Middle frontal gyrus (tissue), 1 donor: ENCODE data around the gene DLX1.

Experiments used
- DNase-seq: peaks from one replicate; pipeline ENCODE4 v3.0.0-alpha.2; 2015; ENCODE audit warnings: low spot score; ENCODE audit errors: extremely low spot score

DLX1 gene

GRCh38 chr2:172096626-172097547, 11.6 kb downstream of the DLX1 start:
- DNase-seq: no peak

GRCh38 chr2:172097557-172098131, 12.3 kb downstream of the DLX1 start:
- no peak for DNase-seq

DNA sequence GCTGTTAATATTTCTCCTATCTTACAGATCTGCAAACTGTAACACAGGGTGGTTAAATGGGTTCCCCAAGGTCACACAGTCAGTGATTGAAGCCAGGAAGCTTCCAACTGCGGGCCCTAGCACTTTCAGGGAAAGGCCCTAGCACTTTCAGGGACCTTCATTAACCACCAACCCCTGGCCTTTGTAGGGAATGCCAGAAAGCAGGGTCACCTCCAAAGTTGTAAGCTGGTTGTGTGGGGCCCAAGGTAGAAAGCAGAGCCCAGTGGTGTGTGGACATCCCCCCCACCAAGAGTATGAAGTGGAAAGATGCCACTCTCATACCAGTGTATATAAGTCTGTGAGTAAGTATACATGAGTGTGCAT, 13.0 kb downstream of the DLX1 start:
- no peak for DNase-seq

GRCh38 chr2:172098650-172099471, 13.6 kb downstream of the DLX1 start:
- DNase-seq: no peak

DNA sequence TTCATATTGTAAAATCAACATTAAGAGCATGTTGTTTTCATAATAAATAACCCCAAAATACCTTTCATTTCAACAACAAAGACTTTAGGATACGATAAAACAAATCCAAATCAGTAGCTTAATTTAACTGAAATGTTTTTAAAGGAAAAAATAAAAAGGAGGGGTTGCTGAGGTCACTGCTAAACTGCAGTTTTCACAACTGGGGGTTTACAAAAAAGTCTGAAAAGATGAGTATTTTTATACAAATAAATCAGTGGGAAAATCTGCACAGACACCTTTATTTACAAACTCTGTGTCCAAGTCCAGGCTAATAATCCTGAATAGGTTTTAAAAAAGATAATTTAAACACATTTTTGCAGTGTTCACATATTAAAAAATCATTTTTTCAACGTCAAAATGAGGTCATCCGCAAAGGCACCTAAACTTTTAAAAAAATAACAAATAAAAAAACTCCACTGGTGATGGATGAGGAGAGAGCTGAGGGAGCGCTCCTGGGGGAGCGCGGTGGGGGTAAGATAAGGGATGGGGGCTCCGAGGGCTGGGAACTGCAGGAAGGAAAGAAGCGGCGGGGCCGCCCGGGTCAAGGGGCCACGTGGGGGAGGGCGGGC, 14.3 kb downstream of the DLX1 start:
- DNase-seq: no peak

DNA sequence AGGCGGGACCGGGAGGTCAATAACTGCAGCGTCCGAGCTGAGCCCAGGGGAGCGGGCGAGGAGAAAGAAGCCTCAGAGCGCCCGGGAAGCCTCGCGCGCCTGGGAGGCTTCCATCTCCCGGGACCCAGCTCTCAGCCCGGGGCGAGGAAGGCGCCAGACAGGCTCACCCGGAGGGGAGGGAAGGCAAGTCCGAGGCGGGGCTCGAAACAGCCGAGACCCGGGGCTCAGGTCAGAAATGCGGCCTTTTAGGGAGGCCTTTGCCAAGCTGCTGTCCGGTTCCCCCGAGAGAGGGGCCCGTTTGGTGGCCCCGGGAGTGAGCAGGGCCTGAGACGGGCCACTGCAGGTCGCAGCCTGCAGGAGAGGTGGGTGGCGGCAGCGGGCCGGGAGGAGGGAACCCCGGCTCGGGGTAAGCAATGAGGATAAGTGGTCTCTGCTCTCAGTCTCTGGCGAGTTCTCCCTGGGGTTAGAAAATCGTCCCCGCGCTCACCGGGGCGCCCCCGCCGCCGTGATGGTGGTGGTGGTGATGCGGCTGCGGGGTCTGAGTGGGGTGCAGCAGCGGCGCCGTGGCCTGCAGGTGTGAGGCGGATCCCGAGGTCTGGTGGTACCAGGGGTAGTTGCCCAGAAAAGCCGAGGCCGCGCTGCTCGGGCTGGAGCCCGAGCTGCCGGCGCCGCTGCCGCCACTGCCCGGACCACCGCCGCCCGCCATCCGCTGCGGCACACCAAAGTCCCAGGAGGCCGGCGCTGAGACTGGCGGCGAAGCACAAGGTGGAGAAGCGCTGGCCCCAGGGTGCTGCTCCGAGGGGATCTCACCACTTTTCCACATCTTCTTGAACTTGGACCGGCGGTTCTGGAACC, 15.0 kb downstream of the DLX1 start:
- no peak for DNase-seq

DNA sequence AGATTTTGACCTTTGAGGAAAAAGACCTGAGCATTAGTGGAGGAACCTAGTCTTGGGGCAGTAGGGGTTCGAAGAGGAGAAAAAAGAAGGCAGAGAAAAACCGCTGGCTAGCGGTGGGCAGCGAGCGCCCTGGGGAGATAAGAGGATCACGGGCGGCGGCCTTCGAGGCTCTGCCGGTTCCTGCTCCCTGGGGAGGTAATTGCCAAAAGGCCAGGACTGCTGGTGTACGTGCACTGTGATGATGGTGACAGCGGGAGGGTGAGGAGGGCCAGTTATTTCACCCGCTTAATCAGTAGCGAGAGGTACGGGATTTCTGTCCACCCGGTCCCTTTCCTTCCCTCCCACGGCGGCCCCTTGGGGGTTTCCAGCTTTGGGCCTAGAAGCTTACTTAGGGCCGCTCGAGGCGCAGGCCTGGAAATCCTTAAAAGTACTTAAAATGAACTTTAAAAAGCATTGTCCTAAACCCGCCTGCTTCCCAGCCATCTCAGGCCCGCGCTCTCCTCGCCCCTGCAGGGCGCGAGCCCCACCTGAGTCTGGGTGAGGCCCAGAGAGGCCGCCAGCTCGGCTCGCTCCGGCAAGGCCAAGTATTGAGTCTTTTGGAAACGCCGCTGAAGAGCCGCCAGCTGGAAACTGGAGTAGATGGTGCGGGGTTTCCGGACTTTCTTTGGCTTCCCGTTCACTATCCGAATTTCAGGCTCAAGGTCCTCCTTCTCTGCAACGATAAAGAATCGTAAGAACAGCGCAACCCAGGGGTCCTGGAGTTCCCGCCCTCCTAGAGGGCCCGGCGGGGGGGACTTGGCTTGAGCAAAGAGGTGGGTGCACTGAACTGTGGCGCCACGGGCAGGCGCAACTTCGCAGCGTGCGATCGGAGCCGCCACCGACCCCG, 15.9 kb downstream of the DLX1 start:
- no peak for DNase-seq

DNA sequence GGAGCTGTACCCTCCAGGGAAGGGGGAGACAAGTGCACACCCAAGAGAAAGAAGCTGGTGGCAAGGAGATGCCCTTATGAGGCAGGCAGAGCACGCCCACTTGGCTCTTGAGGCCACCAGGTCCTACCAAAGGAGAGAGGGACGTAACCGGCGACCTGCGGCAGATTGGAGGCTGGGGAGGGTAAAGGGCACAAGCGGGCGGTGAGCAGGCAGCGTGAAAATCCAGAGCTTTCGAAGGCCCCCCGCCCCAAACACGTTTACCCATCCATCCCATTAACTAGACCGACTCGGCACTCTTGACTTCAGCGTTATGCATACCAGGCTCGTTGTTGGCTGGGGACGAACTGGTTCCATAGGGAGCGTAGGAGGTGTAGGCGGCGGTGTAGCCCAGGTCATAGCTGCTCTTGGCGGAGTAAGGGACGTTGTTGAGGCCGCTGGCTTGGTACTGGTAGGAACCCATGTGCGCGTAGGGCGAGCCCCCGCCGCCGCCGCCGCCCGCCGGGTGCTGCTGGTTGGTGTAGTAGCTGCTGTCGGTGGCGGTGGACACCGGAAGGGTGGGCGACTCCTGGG, 16.6 kb downstream of the DLX1 start:
- DNase-seq: no peak

DNA sequence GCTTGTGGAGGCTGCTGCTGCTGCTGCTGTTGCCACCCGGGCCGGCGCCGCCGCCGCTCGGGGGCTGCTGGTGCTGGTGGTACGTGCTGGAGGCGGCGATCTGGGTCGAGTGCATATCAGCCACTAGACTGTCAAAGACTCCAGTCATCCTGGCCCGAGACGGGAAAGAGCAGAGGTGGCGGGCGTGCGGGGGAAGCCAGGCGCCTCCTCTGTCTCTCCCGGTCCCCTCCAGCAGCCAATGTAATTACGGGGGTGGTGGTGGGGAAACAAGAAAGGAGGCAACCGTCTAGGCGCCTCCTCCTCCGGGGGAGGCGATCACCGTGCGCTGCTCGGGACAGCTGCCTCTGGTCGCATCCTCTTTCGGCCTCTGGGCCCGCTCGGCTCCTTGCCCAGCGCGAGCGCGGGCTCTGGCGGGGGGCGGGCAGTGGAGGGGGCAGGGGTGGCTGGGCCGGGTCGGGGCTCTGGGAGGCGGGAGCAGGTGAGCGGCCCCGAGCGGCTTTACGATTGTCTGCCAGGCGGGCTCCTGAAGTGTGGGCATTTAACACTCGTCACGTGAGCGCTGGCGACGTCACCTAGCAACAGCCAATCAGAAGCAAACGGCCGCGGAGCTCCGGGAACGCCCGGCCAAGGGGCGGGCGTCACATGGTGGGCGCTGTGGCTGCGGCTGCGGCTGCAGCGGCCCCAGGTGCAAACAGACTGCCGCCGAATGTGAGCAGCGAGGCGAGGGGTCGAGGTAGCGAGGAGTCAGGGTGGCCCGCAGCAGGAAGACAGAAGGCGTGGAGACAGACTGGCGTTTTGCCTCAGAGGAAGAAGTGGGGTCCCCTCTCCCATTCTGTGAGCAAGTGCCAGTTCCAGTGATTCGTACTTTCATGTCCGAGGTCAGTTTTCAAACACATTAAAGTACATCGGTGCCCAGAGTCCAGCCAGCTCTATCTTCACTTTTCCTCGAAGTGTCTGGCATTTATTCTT, 17.4 kb downstream of the DLX1 start, which contains the start of gene DLX2:
DLX2 (minus strand) TSS at position 510 of the 969 bp plus-strand sequence; CDS start at position 148, 362 bp downstream.
- no peak for DNase-seq

DNA sequence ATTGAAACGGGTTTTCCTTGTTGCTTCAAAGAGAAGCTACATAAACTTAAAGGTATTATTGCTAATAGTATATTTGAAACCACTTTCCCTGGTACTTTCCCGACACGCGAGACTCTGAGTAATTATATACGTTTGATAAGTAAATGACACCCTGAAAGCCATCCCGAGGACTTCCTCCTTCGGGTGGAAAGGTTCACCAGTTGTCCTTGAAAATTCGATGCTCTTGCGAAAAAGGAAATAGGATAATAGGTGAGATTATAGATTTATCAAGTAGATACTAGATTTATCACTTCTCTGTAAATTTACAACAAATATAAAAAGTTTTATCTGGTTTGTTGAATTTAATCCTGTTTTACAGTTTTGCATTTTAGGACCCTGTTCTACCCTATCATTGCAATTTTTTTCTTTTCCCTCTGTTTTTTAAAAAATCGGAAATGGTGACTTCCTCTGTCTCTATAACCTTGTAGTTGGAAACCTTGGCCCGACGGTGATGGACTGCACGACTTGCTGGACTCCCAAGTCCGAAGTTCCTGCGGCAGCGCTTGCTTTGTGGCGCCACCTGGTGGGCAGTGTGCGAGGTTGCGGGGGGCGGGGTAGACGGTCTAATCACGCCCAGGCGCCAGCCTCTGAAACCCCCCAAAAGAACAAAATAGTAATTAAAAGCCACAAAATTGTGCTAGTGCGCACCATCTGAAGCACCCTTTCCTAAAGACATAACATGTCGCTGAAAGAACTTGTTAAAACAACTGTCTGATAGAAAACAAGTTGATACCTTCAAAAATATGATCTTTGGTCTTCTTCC, 18.4 kb downstream of the DLX1 start:
- no peak for DNase-seq

GRCh38 chr2:172105471-172106107, 20.3 kb downstream of the DLX1 start:
- no peak for DNase-seq

DNA sequence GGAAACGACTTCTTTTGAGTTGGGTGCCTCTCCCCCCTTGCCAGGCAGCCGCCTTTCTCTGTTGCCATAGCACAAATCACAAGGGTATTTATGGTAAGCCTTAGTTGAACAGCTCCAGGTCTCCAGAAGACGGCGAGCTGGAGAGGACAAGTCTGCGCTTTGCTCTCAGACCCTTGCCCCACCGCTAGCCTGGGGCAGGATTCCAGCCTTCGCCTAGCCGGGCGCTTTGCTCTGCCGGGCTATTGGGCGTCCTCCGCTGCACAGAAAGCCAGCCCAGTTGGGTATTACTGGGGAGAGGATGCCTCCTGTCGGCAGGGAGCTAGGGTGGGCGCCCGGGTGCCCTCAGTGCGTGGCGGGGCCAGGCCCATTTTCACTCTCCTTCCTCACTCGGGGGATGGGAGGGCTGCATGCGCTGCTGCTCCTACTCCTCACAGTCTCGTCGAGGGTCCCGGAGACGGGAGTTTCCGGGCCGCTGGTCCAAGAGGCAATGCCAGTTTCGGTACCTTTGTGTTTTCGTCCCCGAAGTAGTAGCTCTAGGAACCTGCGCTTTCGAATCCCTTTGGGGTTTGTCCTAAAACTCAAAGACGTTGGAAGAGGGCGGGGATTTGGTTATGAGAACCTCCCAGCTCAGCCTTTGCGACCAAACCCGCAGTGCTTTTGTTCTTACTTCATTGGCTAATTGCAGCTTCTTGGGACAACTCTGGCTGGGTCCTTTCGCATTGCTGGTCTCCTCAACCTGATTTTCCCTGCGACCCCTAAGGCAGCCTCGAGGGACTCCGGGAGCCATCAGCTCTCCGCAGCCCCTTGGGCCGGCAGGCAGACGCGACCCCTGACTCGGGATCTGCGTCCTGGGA, 21.0 kb downstream of the DLX1 start:
- no peak for DNase-seq

DNA sequence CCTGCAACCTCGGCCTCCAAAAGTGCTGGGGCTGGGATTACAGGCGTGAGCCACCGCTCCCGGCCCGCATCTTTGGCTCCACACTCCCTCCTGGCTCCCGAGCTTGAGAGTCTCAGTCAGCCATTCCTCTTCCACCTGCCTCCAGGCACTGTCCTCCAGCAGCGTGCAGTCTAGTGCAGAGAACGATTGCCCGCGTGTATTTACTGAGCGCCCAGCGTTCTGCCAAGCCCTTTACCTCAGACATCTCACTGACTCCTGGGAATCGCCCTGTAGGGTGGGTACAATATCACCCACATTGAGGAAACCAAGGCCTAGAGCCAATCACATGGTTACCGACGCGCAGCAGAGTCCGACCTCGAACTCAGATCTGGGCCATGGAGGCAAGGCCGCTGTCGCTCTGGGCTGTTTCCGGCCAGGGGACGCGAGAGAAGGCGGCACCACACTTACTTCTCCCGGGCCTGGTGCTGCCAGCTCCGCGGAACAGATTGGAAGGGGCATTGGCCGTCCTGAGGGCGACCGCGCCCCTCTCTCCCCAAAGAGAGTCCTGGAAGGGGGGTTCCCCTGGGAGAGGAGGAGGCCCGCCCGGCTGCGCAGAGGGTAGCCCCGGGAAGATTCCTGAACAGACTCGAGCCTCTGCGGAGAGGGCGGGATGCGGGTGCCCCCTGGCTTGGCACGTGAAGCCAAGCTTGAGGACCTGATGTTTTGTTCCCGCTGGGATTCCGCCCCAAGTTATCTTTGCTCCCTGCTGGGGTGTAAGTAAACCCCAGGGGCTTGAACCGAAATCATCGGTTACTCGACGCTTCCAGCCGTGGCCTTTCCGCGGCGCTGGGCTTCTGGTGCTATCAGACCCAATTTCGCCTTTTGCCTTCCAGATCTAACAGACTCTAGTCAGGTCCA, 22.6 kb downstream of the DLX1 start:
- DNase-seq: no peak

DNA sequence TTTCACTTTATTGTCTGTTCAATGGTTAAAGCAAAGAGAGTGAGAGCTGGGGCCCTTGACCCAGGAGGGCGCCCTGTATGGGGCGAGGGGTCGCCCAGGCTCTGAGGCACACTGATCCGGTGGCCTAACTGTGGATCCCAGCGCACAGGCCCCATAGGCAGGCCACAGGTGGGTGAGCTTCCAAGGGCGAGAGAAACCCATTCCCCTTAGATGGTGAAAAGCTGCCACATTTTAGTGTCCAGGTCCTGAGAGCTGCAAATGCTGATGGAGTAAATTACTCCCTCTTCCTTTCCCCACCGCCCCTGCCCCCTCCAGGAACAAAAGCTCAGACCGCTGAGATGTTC, 23.3 kb downstream of the DLX1 start:
- no peak for DNase-seq
